CD1c-positive myeloid dendritic cell (primary cell): ENCODE data around the gene LDB2.

Experiments used
- DNase-seq: peaks from one replicate; pipeline ENCODE4 v3.0.0-alpha.2; 2016; ENCODE audit errors: extremely low spot score

Gene LDB2

DNA sequence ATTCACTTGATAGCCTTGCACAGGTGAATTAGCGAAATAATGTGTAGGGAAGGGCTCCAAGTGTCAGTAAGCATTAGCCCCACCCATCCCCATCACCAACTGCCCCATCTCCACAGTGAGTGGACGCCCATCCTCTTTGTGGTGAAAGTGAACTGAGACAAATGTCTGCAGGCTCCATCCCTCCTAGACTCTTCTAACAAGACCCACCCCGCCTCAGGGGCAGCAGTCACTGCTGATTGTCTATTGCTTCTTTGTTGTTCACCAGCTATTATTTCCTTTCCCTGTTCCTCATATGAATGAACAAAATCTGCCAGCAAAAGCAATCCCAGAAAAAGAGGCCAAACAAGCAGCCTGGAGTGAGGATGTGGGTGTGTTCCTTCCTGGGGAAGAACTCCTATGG is 96.4 kb downstream of the LDB2 start:
- DNase-seq, result no peak

DNA sequence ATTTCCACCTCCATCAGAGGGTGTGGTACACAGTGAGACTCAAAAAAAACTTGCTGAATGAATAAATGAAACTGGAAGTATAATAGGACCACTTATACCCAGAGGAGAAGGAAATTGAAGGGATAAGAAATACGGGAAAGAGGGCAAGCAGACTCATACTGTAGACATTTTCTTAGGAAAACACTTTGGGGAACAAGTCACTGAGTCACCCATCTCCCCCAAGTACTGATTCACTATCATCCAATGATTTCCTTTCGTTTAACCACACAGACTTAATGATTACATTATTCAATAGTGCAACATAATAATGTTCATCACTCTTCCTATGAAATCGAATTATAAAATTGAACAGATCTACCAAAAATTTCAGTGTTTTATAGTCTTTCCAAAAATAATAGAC is 97.1 kb downstream of the LDB2 start:
- DNase-seq, result no peak

DNA sequence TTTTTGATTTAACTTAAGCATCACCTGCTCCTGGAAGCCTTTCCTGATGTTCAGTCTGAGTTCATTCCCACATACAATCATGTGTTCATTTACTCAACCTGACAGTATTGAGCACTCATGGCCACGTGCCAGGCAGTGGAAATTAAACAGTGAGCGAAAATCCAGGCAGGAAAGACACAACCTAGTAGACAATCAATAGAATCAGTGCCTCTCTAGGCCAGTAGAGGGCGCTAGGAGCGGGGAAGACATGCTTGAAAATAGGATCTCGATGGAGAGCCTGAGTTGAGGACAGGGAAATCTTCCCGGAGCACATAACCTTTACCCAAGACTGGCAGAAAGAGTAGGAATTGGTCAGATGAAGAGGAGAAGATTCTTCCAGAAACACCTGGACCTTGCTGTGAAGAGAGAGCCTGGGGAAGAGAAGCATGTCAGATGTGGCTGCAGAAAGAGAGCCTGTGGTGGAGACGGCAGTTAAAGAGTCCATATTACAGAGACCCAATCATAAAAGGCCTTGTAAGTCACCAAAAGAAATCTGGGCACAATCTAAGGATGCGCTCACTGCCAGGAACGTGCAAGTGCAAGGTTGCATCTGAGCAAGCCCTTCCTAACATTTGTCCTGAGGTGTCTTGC is 103.5 kb downstream of the LDB2 start:
- DNase-seq, result peak; percentile 58

DNA sequence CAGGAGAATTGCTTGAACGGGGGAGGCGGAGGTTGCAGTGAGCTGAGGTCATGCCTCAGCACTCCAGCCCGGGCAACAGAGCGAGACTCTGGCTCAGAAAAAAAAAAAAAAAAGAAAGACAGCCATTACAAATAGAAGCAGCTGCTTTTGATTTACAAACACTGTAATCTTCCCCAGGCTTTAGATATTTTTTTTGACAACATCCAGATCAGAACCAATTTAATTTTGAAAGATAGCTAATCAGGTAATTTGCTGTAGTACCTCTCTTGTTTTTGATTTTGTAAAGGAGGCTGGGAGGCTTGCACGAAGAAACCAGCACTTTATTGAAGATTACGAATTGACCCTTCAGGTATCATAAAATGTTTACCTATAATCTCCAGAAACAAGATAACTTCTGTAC is 107.0 kb downstream of the LDB2 start:
- DNase-seq, result no peak

DNA sequence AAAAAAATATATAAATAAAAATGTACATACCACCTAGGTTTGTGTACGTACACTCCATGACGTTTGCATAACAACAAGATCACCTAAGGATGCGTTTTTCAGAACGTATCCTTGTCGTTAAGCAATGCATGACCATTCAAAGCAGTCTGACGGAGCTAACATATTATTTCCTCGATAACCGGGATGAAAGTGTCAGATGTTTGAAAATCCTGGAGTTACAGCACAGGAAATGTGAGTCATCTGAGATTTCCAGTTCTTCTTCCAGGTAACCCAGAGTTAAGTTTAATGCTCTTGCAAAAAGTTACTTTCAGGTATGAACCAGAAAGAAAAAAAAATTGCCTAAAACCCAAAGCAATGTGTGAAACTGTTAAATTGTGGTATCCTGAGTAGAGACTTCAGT is 107.9 kb downstream of the LDB2 start:
- DNase-seq, result no peak

DNA sequence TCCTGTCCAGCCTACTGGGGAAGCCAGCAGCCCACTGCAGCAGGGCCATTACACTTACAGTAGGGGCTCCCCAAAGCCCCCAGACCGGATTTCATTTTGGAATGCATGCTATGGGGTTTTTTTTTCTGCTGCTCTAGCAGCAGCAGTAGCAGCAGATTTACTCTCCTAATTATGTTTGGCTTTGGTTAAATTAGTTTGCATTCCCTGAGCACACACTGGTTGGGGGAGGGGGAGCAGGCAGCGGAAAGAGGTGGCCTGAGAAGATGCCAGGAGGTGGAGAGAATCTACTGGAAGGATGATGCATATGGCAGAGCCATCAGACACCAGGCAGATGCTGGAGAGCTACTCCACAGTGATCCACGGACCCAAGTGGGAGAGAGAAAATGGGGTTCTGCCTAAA is 109.6 kb downstream of the LDB2 start:
- no peak for DNase-seq

DNA sequence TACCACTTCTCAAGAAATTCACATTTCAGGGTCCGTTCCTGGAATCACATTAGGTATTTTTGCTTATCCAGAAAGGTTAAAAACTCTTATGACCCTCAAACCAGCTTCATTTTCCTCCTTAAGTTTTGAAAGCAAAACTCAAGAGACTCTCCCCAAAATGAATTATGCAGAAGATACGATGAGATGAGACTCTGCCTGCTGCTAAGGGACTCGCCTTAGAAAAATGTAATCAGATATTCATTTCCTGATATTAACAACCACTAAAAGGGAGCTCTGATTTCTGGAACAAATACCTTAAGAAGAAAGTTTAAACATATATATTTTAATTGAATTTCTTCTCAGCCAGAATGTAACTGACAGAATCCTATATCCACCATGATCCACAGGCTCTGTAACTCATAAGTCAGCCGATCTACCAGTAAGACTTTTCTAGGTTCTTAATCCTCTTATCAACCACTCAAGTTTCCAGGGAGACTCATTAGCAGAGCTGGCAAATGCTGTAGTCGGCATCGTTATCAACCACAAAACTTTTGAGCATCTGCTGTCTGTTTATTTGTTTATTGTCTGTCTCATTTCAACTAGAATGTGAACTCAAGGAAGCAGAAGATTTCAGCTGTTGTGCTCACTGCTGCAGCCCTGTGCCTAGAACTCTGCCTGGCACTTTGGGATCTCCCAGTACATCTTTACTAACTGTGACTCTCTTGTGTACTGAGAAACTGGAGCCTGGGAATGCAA is 112.5 kb downstream of the LDB2 start:
- DNase-seq, result no peak

DNA sequence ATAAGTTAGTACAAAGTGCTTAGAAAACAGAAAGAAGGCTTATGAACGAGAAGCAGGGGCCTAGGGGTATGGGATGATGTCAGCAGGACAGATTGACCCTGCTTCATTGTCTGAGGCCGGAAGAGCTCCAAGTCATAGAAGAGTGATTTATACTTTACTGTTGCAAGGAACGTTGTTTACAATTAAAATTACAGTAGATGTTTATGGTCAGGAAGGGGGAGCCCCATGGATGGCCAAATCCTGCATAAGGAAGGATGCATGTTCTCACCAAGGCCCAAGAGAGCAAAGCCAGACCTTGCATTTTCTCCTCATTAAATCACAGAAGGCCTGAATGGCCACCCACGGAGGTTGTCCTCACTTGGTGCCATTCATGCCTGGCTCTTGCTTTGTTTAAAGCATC is 115.3 kb downstream of the LDB2 start:
- no peak for DNase-seq

DNA sequence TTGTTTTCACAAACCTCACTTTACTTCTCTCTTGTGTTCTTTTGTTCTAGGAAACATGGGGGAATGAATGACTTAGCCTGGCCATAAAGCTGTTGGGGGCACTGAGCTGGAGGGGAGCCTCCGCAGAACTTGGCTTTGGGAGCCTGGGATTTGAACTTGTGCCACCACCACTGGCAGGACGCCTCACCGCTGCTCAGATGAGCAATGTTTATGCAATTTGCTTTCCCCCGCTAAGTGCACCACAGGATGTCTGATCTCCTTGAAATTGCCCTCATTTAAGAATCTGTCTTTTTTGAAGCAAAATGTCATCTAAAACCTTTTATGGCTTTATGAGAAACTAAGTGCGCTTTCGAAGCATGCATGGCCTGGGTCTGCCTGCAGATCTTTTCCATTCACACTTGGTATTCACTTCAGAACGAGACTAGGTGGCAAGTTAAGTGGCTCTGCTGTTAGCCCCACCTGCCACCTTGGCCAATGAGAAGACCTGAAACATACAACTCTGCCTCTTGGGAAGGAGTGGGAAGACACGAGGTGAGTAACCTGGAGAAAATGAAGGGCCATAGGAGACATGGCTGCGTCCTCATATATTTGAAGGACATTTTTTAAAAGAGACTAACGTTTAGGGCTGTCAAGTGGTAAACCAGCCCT is 119.3 kb downstream of the LDB2 start:
- DNase-seq, result no peak

DNA sequence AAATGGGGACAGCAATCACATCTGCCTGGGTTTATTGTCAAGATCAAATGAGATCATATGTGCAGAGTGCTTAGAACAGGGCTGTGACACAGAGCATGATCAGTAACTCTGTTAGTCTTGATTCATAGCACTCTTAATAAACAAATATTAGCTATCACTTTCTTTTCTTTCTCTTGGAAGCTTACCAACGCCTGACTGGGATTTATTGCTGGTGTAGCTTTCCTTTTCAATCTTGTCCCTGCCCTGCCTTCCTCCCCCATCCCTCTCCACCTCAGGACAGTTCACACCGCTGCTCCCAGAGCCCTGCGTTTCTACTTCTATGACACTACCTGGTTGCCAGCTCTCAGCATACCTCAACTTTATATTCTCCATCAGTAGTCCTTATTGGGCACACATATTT is 120.7 kb downstream of the LDB2 start:
- no peak for DNase-seq

DNA sequence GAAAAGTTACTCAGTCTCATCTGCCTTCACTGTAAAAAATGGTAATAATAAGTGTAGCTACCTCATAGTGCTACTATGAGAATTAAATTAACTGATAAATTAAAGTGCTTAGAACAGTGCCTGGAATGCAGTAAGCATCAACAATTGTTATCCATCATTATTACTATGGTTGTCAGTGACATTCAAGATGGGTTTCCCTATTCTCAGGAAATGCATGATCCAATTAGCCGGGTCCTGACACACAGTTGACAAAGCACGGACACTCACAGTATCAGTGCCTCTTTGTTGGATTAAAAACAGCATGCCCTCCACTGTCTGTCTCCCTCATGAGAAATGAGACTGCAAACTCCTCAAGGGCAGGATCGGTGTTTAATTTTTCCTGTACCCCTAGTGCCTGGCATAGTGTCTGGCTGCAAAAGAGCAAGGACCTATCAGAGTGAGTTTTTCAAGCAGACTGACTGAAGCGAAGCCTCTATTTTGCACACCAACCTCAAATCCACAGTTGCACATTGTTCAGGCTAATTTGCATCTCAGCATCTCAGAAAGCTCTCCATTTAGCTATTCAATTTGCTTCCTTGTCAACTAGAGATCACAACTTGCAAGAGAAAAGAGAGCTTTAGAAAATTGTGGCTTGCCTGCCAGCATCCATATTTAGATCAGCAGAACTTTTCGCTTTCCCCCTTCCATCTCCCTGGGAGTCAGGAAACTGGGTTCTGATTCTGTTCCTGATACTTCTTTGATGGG is 122.9 kb downstream of the LDB2 start:
- no peak for DNase-seq

DNA sequence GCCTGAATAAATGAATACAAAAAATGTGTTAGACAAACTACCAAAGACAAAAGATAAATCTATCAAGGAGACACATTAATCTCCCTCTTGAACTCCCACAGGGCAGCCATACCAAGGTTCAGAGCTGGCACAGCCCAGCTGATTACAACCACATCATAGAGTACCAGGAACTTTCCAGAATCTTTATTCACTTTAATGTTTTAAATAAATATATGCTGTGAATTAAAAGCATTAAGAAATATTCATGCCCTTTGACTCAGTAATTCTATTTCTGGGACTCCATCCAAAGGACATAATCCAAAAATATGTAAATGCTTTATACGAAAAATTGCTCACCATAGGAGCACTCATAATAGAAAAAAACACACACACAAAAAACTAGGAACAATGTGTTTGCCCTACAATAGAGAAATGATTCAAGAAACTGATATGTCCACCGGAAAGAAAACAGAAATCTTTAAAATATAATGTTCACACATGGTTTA is 126.0 kb downstream of the LDB2 start:
- DNase-seq, result no peak

DNA sequence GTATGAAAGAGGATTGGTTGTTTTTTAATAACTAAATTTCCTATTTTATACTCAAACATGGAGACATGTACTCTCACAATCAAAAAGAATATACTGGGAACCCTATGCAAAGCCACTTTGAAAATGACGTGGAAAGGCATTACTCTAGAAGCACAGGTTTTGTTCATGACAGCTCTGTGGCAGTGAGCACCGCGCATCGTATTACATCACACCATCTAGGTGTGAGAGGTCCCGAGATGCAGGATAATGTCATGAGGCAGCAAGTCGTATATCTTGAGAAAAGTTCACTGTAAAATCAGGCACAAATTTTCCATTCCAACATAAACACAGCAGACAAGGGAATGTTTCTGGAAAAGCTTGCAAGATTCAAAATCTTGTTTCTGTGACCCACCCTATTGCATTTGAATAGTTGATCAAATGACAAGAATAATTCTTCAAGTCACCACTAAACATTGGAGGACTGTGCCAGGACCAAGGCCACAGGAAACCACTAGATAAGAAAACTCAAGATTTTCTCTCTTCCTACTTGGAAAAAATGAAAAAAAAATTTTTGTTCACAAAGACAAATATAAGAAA is 127.6 kb downstream of the LDB2 start:
- DNase-seq, result no peak

DNA sequence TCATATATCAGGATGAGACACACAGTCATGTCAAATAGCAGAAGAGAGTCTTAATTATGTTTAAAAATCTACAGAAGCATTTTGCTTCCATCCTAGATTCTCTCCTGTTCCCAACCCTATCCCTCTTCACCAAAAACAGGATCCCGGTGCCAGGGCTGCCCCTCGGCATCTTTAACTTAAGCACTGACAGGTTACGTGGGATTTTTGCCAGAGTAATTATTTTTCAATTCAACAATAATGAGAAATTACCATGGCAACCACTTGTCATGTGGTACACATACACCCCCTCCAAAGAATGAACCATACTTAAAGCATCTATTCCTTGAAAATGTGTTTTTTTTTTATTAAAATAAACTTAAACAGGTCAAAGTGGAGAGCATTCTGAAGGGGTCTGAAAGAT is 130.6 kb downstream of the LDB2 start:
- no peak for DNase-seq

DNA sequence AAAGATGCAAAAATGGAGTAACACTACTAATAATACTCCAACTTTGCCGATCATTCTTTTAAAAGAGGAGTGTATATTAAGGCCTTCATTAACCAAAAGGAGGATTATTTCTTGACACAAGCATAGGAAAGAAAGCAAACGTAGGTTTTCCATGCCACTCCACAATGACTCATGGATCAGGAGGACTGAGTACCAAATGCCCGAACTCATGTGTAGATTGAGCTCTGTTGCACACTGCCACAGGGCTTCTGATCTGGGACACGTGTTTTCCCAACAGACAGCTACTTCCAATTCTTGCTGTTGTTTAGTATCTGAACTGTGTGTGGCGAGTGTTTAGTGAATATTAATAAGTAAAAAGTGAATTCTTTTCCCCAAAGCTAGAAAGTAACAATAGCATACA is 131.2 kb downstream of the LDB2 start:
- DNase-seq, result no peak

DNA sequence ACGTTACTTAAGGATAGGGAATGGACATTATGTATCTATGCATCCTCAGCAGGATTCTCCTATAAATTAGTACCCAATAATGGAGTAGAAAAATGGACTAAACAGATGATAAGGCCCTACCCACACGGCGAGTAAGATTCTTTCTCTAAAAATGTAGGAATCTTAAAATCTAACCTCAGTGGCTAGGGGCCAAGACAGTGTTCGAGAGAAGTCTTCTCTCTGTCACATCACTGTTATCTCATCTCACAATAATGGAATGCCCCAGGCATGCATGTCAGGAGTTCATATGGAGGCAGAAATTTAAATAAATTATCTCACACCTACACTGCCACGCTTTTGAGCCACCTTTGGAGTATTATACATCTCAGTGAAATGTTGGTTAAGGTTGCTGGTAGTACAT is 132.9 kb downstream of the LDB2 start:
- DNase-seq, result no peak

DNA sequence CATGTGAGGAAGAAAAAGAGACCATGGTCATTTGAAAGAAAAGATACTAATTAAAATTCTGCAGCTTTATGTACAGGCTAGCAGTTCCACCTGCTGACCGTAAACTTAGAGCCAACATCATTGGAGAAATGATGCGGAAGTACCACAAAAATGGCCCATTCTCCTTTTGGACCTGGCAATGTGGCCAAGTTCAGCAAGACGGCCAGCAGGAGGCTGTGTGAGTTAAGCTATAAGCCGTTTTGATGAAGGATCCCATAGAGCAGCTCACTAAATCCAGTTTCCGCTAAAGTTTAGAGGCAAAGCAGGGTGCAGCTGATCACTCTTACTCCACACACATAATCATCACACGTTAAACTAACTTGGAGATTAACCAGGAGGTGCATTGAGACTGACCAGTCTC is 133.8 kb downstream of the LDB2 start:
- no peak for DNase-seq

DNA sequence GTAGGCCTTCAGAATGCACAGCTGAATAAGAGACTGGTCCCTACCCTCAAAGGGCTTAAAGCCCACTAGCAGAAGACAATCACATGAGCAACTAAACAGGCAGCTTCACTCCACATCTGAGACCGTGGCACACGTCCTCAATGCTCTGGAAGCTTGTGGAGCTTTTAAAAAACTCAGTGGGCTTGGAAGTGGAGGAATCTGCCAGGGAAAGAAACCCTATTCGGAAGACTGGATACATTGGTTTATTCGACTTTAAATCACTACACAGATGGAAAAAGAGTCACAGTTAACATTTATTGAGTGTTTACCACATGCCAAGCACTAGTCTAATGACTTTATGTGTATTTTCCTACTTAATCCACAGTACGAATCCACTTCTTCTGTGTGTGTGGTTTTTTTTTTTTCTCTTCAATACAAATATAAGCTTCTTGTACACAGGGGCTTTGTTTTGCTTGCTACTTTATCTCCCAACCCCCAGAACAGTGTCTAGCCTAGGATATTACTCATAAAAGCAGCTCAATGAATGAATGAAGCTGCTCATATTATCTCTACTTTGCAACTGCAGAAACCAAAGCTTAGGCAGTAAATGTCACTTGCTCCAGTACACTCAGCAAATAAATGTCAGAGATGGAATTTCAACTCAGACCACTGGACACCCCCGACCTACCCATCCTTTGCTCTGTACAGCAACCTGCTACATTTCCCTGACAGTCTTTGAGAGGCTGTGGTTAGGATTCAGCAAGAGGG is 137.7 kb downstream of the LDB2 start:
- no peak for DNase-seq

DNA sequence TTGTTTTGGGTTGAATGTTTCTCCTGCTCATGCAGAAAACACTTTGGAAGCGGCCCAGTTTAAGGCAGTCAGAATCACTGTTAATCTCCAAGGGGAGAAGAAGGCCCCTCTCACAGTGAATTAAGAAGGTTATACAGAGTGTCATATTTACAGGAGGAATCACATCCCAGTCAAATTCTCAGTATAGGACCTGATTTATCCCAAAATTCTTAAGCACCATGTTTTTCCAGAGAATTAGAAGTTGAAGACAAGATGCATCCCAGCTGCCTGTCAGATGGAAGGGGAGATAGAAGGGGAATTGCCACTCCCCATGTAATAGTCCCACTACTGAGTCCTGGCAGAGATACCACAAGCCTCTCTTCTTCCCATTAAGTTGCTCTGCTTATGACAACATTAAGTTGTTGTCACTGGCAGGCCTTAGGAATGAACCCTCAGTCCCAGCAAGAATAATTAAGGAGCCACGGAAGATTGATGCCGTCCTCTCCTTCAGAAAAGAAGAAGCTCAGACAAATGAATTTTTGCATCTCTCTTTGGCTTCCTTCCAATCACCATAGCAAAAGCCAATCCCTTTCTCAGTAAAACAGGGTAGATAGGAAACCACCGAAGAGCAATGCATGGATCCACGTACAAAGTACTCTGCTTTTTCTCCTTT is 138.4 kb downstream of the LDB2 start:
- no peak for DNase-seq

DNA sequence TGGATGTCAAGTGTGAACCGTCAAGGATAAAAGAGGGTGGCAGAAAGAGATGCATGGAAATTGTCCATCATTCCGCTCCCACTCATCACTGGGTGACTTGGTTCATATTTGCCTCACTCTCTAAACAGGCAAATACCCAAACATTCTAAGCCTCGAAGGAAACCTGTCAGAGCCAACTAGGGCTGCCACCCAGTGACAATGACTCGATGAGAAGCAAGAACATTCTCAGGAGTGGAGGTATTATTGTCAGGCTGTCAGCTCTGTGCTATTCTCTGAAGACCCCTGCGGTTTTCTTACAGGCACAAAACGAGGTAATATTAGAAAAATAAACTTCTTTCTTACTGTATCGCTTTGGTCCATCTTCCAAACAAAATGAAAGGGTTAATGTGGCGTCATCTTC is 139.6 kb downstream of the LDB2 start:
- no peak for DNase-seq

DNA sequence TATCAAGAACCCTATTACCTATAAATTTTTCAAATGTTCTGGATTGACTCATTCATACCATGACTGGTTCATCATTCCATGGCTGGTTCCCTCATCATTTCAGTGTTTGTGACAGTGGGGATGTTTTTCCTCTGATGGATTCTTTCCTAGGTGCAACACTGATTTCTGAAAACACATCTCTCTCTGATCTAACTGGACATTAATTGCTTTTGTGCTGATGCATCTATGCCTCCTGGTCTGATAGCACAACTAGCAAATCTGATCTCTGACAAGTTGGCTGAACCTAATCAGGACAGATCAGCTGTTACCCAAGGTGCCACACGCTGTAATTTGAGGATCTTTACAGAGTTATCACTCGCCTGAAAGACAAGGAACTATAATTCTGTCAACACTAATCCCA is 140.2 kb downstream of the LDB2 start:
- DNase-seq, result no peak
